OCI-LY7 (cell line): ENCODE results near the gene DGCR8.

Source experiments
- EZH2phosphoT487 ChIP-seq: fragments of 200-600 bp; sonication (generic); IDR thresholded peaks from 2 replicates; pipeline ENCODE4 v1.6.1; 2018; ENCODE audit warnings: low read depth, borderline replicate concordance, mild to moderate bottlenecking, mixed run types, antibody characterized with exemption, low read length, moderate library complexity, mixed read lengths
- TF ChIP-seq, protein P1 (sequence below): fragments of 200-600 bp; sonication (generic); conservative IDR thresholded peaks from 2 replicates; pipeline ENCODE4 v1.5.1; 2014; ENCODE audit warnings: mild to moderate bottlenecking, antibody characterized with exemption, low read length, moderate library complexity, mixed read lengths

DNA sequence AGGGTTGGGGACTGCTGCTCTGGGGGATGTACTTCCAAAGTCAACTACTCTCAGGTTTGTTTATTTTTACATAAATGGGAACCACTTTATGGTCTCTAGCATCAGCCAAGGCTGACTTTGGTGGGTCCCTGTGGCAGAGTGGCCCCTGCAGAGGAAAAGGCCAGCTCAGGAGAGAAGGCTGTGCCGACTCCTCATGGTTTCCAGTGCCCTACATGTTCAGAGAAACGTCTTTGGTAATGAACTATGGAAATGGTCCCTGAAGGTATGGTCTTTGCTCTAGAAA, 48.5 kb downstream of the DGCR8 start:
- TF ChIP-seq, protein P1, sequence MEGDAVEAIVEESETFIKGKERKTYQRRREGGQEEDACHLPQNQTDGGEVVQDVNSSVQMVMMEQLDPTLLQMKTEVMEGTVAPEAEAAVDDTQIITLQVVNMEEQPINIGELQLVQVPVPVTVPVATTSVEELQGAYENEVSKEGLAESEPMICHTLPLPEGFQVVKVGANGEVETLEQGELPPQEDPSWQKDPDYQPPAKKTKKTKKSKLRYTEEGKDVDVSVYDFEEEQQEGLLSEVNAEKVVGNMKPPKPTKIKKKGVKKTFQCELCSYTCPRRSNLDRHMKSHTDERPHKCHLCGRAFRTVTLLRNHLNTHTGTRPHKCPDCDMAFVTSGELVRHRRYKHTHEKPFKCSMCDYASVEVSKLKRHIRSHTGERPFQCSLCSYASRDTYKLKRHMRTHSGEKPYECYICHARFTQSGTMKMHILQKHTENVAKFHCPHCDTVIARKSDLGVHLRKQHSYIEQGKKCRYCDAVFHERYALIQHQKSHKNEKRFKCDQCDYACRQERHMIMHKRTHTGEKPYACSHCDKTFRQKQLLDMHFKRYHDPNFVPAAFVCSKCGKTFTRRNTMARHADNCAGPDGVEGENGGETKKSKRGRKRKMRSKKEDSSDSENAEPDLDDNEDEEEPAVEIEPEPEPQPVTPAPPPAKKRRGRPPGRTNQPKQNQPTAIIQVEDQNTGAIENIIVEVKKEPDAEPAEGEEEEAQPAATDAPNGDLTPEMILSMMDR: no peak
- no peak for TF ChIP-seq EZH2phosphoT487
